D721Med (cell line): ENCODE data around the gene DDN.

Source experiments
- DNase-seq: peaks from one replicate; pipeline ENCODE4 v3.0.0; 2011; ENCODE audit warnings: low spot score; ENCODE audit not compliant: insufficient read length
- FAIRE-seq: peaks from 2 replicates; lab custom pipeline; 2011; peaks lifted over from hg19 to GRCh38; lab: Jason Lieb, UNC
- TF ChIP-seq, protein P1 (sequence below): IDR thresholded peaks from 2 replicates; pipeline ENCODE4 v1.5.1; 2012; ENCODE audit warnings: mild to moderate bottlenecking, control low read depth; ENCODE audit not compliant: insufficient read depth; ENCODE audit errors: missing control alignments

DDN gene

DNA sequence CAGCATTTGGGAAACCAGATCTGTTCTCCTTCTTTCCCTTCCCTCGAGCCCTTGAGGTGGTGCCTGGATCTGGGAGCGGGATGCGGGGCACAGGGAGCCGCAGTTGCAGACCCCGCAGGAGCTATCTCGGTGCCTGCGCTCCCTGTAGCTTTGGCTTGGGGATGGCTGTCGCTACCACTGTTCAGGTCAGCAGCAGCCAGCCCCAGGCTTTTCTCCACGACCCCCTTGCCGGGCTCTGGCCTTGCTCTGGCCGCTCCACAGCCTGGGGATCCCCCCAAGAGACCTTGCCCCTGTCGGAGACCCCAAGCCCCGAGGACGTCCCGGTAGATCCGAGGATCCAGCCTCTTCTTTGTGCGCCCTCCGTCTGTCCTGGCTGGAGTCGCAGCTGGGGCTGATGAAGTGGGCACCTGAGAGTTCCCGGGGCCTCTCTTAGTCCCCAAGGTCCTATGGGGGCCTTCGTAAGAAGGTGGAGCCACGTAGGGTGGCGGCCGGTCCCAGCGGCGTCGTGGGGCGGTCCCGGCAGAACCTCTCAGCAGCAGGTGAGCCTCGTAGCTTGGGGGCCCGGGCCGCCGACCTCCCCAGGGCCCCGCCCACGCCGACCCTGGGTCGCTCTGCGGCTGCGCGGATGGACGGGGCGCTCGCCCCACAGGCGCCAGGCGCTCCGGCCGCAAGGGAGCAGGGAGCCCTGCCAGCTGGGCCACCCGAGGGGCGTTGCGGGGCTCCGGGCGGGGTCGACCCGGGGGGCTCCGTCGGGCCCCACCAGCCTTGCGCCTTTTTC is 1.3 kb downstream of the DDN start:
- TF ChIP-seq, protein P1, sequence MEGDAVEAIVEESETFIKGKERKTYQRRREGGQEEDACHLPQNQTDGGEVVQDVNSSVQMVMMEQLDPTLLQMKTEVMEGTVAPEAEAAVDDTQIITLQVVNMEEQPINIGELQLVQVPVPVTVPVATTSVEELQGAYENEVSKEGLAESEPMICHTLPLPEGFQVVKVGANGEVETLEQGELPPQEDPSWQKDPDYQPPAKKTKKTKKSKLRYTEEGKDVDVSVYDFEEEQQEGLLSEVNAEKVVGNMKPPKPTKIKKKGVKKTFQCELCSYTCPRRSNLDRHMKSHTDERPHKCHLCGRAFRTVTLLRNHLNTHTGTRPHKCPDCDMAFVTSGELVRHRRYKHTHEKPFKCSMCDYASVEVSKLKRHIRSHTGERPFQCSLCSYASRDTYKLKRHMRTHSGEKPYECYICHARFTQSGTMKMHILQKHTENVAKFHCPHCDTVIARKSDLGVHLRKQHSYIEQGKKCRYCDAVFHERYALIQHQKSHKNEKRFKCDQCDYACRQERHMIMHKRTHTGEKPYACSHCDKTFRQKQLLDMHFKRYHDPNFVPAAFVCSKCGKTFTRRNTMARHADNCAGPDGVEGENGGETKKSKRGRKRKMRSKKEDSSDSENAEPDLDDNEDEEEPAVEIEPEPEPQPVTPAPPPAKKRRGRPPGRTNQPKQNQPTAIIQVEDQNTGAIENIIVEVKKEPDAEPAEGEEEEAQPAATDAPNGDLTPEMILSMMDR, result no peak
- peak; percentile 82 for DNase-seq
- no peak for FAIRE-seq

DNA sequence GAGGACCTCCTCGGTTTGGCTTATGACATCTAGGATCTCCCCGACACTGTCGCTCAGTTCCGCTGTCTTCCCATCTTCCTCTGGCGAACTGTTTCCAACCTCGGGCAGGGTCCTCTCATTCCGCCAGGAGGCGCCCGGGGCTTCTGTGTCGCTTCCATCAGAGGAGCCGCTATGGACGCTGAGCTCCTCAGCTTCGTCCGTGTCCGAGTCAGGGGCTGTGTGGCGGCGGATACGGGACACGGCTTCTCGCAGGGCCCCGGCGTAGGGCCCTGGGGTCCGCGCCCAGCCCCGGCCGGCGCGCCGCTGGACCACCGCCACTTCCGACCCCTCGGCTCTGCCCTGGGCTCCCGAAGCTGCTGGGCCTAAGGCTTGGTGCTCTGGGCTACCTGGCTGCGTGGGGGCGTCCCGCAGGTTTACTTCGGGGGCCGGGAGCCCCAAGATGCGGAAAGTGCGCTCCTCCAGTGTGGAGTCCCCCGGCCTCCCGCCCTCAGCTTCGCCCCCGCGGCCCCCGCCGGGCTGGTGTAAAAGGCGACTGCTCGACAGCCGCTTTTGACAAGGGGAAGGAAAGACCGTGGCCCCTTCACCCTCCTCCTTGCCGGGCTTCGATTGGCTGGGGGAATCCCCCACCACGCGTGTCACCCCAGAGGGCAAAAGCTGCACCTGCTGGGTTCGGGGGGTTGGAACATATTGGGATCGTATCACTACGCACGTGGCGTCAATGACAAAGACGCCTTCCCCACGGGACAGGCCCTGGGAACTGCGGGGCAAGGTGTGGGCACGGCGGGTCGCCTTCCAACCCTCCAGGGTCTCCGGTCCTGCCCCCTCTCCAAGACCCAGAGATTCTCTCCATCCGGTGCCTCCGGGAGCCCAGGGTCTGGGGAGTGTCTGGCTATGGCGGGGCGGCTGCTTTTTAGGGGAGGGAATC is 2.1 kb downstream of the DDN start:
- no peak for FAIRE-seq
- no peak for DNase-seq
- TF ChIP-seq, protein P1, result peak; percentile 74

DNA sequence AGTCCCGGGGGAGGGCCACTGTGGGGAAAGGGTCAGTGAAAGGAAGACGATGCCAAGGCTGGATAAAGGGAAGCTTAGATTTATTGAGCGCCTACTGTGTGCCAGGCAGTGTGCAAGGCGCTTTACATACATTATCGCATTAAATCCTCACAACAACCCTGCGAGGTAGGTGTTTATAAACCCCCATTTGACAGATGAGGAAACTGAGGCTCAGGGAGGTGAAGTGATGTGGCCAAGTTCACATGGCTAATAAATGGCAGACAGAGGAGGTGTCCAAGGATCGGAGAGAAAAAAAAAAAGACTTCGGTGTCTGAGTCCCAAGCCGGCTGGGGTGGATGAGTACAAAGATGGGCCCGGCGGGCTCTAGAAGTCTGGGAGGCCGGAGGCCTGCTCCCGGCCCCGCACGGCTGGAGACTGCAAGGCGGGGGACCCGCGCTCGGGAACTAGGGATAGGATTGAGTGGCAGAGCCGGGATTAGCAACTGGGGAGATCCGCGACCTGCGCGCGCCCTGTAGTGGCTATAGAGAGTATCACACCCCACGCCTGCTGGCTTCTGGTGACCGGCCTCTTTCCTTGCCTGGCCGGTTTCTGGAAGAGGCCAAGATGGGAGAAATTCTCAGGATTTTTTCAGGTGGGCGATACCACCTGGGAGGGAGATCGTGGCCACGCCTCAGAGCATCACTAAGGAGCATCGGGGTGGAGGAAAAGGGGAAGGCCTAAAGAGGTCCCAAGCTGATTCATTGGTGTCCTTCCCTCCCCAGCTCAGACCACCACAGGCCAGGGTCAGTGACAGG is 3.9 kb downstream of the DDN start:
- no peak for FAIRE-seq
- TF ChIP-seq, protein P1, result peak; percentile 77

DNA sequence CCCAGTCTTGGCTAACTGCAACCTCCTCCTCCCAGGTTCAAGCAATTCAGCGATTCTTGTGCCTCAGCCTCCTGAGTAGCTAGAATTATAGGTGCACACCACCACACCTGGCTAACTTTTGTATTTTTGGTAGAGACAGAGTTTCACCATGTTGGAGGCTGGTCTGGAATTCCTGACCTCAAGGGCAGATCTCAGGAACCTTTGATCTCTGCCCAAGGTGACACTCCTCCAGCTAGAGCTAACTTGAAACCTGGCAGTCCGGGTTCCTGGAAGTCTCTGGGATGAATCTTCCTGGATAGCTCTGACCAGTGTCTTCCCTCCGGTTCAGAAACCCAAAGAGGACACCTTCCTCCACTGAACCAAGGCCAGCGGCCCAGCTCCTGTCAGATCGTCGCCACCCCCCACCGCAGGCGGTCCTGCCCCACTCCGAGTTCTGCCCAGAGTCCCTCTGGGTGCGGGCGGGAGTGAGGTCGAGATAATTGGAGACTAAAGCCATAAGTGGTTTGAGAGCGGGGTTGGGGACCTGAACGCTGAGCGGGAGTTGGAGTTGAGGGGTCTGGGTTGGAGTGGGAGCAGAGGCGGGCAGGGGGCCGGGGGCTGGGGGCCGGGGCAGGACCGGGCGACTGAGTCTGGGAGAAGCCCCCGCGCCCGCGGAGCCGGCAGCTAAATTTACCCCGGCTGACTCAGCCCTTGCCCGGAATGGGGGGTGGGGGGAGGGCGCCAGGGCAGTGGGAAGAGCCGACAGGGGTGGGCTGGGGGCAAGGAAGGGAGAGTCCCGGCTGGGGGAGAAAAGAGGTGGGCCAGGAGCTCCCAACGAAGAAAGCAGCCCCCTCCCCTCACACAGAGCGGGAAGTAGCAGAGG is 4.7 kb downstream of the DDN start:
- FAIRE-seq, result no peak
- TF ChIP-seq, protein P1, result no peak

More for the DNA sequence above, 3.9 kb downstream of the DDN start:
- peak; percentile 100 for DNase-seq

DNA sequence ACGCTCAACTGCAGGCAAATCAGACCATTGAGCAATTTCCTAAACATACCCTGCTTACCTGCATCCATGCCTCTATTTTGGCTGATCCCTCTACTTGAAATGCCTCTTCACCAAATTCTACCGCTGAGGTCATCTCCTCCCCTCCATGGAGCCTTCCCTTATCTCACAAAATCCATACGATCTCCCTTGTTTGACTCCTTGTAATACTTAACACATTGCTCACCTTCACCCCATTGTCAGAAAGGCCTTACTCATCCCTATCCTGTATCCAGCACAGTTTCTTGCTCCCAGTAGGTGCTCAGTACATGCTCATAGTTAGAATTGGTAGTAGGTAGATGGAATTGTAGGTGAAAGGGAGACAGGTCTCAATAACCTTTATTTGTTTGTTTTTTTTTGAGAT is 5.4 kb downstream of the DDN start:
- FAIRE-seq, result no peak
- TF ChIP-seq, protein P1, result no peak
- DNase-seq, result no peak

More for the DNA sequence above, 4.7 kb downstream of the DDN start:
- DNase-seq, result no peak
